Thyroid gland (tissue), 4 donors: ENCODE measurements around the gene LAMC1.

Experiments used
- POLR2A ChIP-seq, 2 donors: fragments of 450-650 bp; IDR thresholded peaks; one replicate each; pipeline ENCODE4 v1.6.1; 2017; ENCODE audit warnings: antibody characterized with exemption in 2 of 2, mild to moderate bottlenecking in 2 of 2, moderate library complexity in 1 of 2
- TF ChIP-seq, protein P1 (sequence below), 6 experiments: fragments of 200-600 bp in 3 of 6; fragments of 450-650 bp in 3 of 6; sonication (generic) in 3 of 6; IDR thresholded peaks; one replicate each; pipeline ENCODE4 v1.5.1; 2016 to 2019; ENCODE audit warnings: antibody characterized with exemption in 6 of 6, mild to moderate bottlenecking in 2 of 6, inconsistent platforms in 1 of 6, moderate library complexity in 1 of 6

DNA sequence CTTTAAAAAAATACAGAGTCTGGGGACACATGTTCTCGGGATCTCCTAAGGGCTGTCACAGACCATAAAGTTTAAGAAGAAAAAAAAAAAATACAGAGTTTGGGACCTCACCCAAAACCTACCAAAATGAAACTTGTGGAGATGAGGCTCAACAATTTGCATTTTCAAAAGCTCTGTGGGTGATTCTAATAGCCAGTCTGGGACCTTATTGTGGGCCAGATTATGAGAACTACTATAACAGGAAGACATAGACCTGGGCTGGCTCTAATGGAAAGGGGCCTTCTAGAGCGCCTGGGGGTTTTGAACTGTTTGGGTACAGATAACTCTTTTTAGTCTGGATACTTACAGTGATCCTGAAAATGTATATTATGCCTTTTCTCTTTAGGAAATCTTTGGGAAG lies 69.1 kb downstream of the LAMC1 start:
- TF ChIP-seq, protein P1, sequence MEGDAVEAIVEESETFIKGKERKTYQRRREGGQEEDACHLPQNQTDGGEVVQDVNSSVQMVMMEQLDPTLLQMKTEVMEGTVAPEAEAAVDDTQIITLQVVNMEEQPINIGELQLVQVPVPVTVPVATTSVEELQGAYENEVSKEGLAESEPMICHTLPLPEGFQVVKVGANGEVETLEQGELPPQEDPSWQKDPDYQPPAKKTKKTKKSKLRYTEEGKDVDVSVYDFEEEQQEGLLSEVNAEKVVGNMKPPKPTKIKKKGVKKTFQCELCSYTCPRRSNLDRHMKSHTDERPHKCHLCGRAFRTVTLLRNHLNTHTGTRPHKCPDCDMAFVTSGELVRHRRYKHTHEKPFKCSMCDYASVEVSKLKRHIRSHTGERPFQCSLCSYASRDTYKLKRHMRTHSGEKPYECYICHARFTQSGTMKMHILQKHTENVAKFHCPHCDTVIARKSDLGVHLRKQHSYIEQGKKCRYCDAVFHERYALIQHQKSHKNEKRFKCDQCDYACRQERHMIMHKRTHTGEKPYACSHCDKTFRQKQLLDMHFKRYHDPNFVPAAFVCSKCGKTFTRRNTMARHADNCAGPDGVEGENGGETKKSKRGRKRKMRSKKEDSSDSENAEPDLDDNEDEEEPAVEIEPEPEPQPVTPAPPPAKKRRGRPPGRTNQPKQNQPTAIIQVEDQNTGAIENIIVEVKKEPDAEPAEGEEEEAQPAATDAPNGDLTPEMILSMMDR (IDR thresholded peaks at IDR 0.05): no peak
- no peak for TF ChIP-seq POLR2A (IDR thresholded peaks at IDR 0.05)
